H1 (cell line): Measurements from ENCODE around the gene COL25A1.

Experiments used
- BRCA1 ChIP-seq: IDR thresholded peaks from 2 replicates; pipeline ENCODE4 v1.6.1; 2012; ENCODE audit warnings: low read depth, low read length, improper control_type of control experiment
- CEBPB ChIP-seq: IDR thresholded peaks from 2 replicates; pipeline ENCODE4 v1.6.1; 2012; ENCODE audit warnings: low read depth, low read length
- CTCF ChIP-seq, 3 experiments: IDR thresholded peaks; 1 replicate in 2 of 3; 2 replicates in 1 of 3; pipeline versions ENCODE4 v1.5.1 to v1.6.1; 2011; ENCODE audit warnings: low read length in 3 of 3, mild to moderate bottlenecking in 3 of 3, inconsistent platforms in 2 of 3, low read depth in 1 of 3, moderate library complexity in 1 of 3; ENCODE audit not compliant: insufficient read depth in 1 of 3; ENCODE audit errors: control extremely low read depth in 1 of 3
- EZH2 ChIP-seq: fragments of 200-600 bp; sonication (generic); IDR thresholded peaks from 2 replicates; pipeline ENCODE4 v1.7.1; 2012; ENCODE audit warnings: low read depth, mild to moderate bottlenecking, moderate library complexity, low read length, inconsistent platforms; ENCODE audit not compliant: severe bottlenecking
- HDAC2 ChIP-seq, 2 experiments: fragments of 300-600 bp in 1 of 2; sonication (generic) in 1 of 2; IDR thresholded peaks; 2 replicates each; pipeline ENCODE4 v1.6.1; 2011 to 2012; ENCODE audit warnings: low read depth in 2 of 2, low read length in 2 of 2, mild to moderate bottlenecking in 2 of 2, moderate library complexity in 2 of 2, borderline replicate concordance in 1 of 2, inconsistent platforms in 1 of 2
- POLR2A ChIP-seq, 2 experiments: IDR thresholded peaks; 1 replicate in 1 of 2; 2 replicates in 1 of 2; pipeline ENCODE4 v1.6.1; 2011; ENCODE audit warnings: low read depth in 2 of 2, low read length in 2 of 2, mild to moderate bottlenecking in 2 of 2; ENCODE audit errors: control extremely low read depth in 1 of 2
- POLR2AphosphoS5 ChIP-seq: IDR thresholded peaks from 2 replicates; pipeline ENCODE4 v1.6.1; 2011; ENCODE audit warnings: low read depth, low read length
- SIN3A ChIP-seq, 2 experiments: IDR thresholded peaks in 1 of 2; conservative IDR thresholded peaks in 1 of 2; 2 replicates each; pipeline ENCODE4 v1.6.1; 2011 to 2012; ENCODE audit warnings: low read length in 2 of 2, improper control_type of control experiment in 1 of 2, low read depth in 1 of 2, mild to moderate bottlenecking in 1 of 2
- SP1 ChIP-seq: IDR thresholded peaks from 2 replicates; pipeline ENCODE4 v1.6.1; 2011; ENCODE audit warnings: low read depth, low read length
- SRF ChIP-seq: IDR thresholded peaks from 2 replicates; pipeline ENCODE4 v1.6.1; 2011; ENCODE audit warnings: mild to moderate bottlenecking, low read depth, low read length, moderate library complexity
- TAF1 ChIP-seq: IDR thresholded peaks from 2 replicates; pipeline ENCODE4 v1.6.1; 2011; ENCODE audit warnings: mild to moderate bottlenecking, low read depth, low read length
- USF2 ChIP-seq: IDR thresholded peaks from 2 replicates; pipeline ENCODE4 v1.6.1; 2011; ENCODE audit warnings: low read length, improper control_type of control experiment
- YY1 ChIP-seq: IDR thresholded peaks from 2 replicates; pipeline ENCODE4 v1.6.1; 2011; ENCODE audit warnings: low read depth, mild to moderate bottlenecking, low read length

GRCh38 chr4:109033993-109034392 lies 268.5 kb downstream of the COL25A1 start:
- TF ChIP-seq EZH2 (no peak), SRF (no peak), USF2 (no peak), TAF1 (no peak), BRCA1 (no peak), CTCF (IDR thresholded peaks at IDR 0.05; ENCODE audit: control extremely low read depth in 1 of 3, insufficient read depth in 1 of 3, low read depth in 1 of 3, low read length in 3 of 3) (no peak), SIN3A (conservative IDR thresholded peaks at IDR 0.05 in 1 of 2, IDR thresholded peaks at IDR 0.05 in 1 of 2; ENCODE audit: low read depth in 1 of 2, low read length in 2 of 2) (no peak), YY1 (no peak), CEBPB (no peak), POLR2A (IDR thresholded peaks at IDR 0.05; ENCODE audit: control extremely low read depth in 1 of 2, low read depth in 2 of 2, low read length in 2 of 2) (no peak), HDAC2 (IDR thresholded peaks at IDR 0.05; ENCODE audit: borderline replicate concordance in 1 of 2, low read depth in 2 of 2, low read length in 2 of 2) (no peak), SP1 (no peak), POLR2AphosphoS5 (no peak)
